NB4 (cell line): ENCODE data around the gene ENTREP3.

Source experiments
- CTCF ChIP-seq: IDR thresholded peaks from one replicate; pipeline ENCODE4 v1.5.1; 2012; ENCODE audit warnings: low read depth, low read length
- POLR2A ChIP-seq: IDR thresholded peaks from 2 replicates; pipeline ENCODE4 v1.6.1; 2011; ENCODE audit warnings: mild to moderate bottlenecking; ENCODE audit not compliant: insufficient read length; ENCODE audit errors: extremely low read depth

DNA sequence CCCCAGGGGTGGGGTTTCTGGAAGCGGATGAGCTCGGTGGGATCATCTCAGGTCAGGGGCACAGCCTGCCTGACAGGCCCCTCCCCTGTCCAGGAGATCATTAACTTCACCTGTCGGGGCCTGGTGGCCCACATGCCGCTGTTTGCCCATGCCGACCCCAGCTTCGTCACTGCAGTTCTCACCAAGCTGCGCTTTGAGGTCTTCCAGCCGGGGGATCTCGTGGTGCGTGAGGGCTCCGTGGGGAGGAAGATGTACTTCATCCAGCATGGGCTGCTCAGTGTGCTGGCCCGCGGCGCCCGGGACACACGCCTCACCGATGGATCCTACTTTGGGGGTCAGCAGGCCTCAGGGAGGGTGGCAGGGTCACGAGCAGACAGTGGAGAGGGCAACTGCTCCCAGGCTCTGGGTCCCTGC is 30.4 kb upstream of the ENTREP3 start:
- TF ChIP-seq CTCF = no peak
- no peak for TF ChIP-seq POLR2A
